ENCODE results near the gene MSANTD2. TPM values are rescaled to one million over a fixed set of nuclear protein-coding genes. Genes with fewer than 3 reads are reported as not detected.

Gene MSANTD2
- total RNA-seq, 1 donor from 2014 or later, result 18.9 TPM

DNA sequence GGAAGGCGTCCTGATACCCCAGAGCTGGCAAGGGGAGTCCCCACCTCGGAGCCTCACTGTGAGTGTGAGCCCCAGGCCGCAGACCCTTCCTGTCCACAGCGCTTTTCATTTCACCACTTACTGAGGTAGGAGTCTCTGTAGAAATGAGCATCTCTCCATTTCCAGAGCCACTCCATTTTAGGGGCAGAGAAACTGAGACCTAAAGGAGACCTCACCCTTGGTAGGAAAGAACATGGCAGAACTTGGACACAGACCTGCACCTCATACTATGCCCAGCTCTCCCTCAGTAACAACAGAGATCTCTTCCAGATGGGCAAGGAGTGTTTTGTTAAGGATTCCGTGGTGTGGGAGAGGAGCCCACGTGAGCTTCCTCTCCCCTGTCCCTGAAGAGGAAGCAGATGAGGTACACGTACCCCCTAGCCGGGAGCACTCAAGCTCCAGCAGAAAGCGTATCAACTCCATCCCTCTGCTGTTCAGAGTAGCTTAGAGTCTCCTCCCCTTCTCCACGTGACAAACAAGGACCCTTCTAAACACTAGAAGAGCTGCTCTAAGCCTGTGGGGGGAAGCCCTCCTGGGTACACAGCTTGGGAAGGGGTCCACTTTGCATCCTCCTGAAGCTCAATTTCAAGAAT is 47.6 kb downstream of the MSANTD2 start:
- no peak for DNase-seq

DNA sequence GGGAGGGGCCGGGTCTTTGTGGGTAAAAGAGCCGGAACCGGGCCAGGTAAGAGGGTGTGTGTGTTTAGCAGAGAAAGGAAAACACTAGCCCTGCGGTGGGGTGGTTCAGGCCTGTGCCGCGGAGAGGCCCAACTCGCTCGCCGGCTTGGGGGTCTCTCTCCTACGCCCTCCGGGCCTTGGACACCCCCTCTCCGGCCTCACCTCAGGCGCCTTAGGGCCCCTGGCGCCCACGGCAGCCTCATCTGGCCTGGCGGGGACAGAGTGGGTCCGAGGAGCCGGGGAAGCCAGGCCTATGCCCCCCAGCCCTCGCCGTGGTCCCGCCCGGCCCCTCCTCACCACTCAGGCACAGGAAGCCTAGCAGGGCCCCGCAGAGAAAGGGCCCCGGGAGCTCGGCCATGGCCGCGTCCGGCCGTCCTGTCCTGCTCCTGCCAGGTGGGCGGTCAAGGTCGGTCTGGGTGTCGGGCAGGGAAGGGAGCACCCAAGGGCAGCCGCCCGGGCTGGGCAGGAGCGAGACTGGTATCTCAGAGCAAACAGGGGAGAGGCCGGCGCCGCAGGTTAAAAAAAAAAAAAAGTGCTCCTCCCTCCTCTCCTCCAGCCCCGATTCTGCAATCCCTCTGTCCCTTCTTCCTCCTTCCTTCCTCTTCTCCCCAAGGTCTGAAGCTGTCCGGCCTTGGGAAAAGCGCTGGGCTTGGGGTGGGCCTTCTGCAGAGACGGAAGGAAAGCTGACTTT is 48.3 kb downstream of the MSANTD2 start, which contains the start of gene VSIG2:
Gene VSIG2 (minus strand): TSS at position 515 of the 730 bp plus-strand sequence. CDS start 118 bp downstream, at position 397.
- no peak for DNase-seq

DNA sequence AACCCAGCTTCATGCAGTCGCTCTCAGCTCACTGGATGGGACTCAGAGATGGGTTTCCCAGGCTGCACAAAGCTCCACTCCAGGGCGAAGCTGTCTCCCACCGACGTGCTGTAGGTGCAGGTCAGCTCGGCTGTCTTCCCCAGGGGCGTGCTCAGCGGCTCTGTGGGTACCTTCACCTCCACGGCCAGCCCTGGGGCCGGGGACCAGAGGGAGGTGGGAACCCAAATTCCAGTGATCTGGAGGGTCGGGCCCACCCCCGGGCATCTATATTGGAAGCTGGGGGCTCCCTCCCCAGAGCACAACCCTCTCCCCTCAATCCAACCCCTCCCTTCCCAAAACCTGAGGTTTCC is 48.8 kb downstream of the MSANTD2 start:
- no peak for DNase-seq

DNA sequence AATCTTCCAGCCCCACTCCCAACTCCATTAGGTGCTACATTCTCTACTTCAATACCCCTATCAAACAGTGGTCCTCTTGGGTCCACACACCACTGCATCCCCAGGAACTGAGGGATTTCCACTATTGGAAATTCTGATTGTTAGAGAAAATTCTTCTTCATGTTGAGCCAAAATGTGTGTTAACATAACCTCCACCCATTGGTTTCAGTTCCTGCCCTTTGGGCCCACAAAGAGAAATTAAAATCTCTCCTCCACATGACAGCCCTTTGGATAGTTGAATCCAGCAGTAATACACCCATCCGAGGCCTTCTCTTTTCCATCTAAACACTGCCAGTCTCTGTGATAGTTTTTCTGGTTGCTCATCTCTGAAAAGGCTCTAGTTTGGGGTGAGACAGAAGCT is 50.3 kb downstream of the MSANTD2 start:
- no peak for DNase-seq

DNA sequence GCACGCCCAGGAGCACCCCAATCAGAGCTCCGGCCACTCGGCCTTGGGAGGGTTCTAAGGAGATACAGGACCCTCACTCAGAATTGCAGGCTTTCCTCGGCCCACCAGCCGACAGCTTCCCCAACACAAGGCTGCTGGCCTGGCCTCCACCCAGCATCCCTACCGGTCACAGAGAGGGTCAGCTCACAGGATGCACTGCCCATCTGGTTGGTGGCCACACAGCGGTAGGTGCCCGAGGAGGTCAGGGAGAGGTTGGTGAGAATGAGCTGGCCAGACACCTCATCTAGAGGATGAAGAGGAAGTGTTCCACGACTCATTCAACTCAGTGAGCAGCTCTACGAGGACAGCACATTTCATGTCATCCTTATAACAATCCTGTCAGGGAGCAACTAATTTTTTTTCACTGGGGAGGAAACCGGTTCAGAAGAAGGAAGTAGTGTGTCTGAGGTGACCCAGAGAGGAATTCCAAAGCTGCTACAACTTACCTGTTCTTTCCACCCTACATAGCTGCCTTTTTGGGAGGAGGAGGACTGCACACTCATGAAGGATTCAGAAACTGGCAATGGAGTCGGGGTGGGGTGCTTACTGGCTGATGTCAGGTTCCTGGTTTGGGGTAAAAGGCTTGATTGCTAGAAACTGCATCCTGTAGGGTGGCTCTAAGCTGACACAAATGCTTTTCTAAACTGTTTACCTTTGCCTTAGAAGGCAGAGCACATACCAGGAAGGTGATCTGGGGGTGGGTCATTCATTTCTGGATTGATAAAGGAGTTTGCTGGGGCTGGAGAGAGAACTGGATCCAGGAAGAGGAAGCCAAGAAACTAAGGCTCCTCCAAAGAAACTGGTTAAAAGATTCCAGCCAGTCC is 51.5 kb downstream of the MSANTD2 start:
- no peak for DNase-seq

DNA sequence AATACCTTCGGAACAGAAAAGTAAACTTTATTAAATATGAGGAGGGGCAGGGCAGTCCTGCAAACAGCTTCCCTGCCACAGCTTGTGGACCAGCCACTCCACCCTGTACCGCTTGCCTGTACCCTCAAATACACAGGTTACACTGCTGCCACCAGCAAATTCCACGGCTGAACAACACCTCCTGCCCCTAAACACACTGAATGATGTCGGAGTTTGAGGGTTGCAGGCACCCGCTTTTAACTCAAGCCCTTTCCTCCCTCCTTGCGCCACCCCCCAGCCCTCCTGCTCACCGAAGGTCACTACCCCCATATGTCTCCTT is 52.1 kb downstream of the MSANTD2 start:
- no peak for DNase-seq

DNA sequence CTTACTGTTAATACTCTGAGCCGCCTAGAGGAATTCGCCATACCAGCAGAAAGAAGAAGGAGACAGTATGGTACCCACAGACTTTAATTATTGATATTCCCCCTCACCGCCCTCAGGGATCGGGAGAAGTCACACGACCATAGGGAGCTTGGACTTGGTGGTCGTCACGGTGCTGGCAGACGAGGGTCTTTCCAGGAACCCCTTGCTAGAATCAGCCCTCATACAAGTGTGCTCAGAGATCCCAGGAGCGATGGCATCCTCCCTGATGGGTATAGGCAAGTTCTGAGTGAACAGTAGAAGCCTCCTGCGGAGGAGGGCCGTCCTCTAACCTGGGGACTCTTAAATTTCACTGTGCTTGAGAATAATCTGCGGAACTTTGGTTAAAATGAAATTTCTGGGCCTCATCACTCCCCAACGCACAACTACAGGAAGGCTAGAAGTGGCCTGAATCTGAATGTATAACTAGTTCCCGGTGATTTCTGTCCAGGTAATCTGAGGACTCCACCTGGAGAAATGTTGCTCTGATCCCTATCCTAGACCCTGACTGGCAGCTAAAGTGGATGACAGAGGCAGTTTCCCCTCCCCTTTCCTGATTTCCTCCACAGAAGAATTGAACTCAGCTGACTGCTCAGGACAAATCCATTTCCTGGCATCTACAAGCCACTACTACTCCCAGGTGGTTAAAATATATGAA is 52.7 kb downstream of the MSANTD2 start:
- DNase-seq, result no peak

DNA sequence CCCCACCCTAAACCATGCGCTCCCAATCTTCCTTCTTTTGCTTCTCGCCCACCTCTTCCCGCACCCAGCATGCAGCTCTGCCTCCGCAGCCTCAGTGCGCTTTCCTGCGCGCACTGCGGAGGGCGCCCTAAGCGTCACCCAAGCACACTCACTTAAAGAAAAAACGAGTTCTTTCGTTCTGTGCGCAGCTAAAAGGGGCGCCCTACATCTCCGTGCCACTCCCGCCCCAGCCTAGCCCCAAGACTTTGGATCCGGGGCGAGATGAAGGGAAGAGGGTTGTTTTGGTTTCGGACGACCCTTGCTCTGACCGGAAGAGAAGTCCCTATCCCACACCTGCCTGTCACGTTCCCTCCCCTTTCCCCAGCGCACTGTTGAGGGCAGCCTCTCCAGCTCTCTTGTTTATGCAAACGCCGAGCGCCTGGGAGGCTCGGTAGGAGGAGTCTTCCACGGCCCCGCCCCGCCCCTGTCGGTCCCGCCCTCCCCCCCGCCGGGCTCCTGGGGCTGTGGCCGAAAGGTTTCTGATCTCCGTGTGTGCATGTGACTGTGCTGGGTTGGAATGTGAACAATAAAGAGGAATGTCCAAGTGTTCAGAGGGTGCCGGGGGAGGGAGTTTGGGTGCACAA is 53.5 kb downstream of the MSANTD2 start:
- peak; percentile 49 for DNase-seq

DNA sequence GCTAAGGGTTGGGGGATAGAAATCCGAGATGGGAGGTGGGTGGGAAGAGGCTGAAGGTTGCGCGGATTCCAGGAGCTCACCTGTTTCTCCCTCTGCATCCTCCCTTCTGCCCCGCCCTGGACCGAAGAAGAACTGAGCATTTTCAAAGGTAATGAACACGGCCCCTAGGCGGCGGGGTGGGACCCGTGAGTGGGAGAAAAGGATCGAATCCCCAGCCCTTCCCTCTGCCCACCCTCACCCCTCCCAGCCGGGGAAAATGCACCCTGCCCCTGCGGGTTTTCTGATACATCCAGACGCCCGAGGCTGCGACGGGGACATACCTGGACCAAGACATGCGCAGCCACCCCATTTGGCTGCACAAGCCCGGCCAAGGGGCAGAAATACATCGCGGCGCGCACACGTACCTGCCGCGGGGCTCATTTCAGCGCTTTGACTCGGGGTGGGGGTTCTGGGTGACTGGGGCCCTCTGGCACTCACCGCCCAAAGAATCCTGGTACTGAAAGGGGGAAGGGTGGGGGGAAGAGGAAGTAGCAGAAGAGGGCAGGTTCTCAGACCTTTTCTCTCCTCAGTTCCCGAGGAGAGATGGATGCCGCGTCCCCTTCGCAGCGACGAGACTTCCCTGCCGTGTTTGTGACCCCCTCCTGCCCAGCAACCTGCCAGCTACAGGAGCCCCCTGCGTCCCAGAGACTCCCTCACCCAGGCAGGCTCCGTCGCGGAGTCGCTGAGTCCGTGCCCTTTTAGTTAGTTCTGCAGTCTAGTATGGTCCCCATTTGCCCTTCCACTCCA is 54.2 kb downstream of the MSANTD2 start:
- no peak for DNase-seq

DNA sequence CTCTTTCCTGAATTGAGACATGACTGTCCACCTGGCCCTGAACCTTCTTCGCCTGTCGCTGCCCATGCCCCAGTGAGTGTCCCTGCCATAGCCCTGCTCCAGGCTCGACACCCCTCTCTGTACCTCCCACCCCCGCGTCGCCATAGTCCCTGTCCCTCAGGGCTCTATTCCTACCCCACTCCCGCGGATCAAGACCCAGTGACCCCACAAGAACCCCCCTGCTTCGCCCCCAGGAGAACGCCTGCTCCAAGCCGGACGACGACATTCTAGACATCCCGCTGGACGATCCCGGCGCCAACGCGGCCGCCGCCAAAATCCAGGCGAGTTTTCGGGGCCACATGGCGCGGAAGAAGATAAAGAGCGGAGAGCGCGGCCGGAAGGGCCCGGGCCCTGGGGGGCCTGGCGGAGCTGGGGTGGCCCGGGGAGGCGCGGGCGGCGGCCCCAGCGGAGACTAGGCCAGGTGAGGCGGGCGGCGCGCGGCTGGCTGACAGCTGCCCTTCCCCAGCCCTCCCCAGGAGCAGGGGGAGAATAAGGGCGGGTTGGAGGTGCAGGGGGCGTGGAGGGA is 54.9 kb downstream of the MSANTD2 start:
- no peak for DNase-seq

DNA sequence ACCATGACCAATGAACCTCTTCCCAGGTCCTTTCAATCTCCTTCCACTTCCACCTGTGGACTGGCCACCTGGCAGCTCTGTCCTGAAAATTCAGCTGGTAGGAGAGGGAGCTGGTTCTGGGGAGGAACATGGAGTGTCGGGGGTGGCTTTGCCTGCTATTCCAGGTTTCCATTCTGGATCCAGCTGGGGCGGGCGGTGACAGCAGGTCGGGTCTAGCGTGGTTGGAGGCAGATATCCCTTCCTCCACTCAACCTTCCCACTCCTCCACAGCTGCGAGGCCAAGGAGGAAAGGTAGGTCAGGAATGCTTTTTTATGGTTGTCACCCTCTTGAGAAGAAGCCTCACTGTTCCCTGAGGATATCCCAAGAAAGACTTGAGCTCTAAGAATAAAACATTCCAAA is 57.2 kb downstream of the MSANTD2 start:
- no peak for DNase-seq

DNA sequence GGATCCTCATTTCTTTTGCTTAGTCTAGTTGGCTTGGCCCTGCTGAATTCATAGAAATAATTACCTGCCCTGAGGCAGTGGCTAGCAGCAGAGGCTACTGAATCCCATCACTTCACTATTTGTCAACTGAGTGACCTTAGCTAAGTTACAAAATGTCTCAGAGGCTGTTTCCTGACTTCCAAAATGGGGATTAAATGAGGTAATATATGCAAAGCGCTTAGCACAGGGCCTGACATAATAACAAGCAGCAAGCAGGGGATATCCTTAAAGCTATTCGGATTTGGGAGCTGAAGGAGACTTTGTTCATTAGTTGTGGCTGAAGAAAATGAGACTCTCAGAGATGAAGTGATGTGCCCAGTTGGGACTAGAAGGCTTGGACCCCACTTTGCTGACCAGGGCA is 57.7 kb downstream of the MSANTD2 start:
- DNase-seq, result no peak

DNA sequence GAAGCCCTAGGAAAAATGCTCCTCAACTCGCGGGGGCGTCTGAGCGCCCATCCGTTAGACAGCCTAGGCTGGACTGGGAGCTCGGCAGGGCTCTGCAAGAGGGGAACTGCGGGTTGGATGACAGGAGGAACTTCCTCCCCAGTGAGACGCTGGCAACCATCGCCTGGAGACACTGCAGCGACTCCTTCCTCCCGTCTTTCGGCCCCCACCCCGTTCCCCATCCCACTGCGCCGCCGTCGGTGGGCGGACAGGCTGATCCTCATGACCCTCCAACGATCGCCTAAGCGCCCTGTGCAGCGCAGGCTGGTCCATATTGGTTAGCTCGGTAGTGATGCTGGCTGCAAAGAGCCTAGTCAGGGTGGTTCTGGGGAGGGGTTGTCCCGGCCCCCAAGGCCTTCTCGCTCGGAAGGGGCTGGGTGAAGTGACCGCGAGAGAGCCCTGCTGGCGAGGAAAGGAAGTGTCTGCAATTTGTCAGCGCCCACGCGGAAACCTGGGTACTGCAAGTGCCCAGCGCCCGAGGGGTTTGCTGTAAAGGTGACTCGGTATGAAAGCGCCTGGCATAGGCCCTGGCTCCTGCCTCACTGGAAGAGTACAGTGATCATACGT is 59.8 kb downstream of the MSANTD2 start:
- peak; percentile 47 for DNase-seq

DNA sequence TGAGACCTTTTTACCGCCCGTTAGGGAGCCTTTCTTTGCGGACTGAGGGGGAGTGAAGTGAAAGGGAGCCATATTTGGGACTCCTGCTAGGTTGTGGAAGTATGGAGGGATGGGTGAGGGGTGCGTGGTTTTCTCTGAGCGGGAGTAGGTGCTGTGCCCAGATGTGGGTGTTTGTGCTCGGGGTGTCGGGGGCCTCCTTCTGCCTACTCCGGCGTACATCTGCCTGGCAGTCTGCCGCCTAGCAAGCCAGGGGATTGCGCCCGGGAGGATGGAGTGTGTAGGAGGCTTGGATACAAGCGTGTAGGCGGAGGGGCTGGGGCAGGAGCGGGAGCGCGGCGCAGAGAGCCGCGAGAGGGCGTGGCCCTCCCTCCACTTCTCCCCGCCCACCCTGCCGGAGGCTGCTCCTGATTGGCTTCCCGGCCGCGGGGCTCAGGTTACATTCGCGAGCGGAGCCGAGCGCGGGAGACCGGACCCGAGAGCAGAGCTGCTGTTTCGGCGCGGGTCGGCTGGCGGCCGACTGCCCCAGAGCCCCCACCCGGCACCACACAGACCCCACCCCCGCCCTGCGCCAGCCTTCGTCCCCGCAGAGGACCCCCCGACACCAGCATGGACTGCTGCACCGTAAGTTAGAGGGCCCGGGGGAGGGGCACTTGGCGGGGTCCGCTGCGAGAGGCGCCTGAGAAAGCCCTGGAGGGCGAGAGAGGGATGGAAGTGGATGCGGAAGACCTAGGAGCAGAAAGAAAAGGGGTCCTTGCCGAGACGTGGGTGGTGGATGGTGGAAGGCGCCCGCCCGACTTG is 60.5 kb downstream of the MSANTD2 start, which contains the start of gene NRGN:
Gene NRGN (plus strand): TSS at position 464 of the 798 bp plus-strand sequence. CDS start 143 bp downstream, at position 607.
- DNase-seq, result peak; percentile 87

DNA sequence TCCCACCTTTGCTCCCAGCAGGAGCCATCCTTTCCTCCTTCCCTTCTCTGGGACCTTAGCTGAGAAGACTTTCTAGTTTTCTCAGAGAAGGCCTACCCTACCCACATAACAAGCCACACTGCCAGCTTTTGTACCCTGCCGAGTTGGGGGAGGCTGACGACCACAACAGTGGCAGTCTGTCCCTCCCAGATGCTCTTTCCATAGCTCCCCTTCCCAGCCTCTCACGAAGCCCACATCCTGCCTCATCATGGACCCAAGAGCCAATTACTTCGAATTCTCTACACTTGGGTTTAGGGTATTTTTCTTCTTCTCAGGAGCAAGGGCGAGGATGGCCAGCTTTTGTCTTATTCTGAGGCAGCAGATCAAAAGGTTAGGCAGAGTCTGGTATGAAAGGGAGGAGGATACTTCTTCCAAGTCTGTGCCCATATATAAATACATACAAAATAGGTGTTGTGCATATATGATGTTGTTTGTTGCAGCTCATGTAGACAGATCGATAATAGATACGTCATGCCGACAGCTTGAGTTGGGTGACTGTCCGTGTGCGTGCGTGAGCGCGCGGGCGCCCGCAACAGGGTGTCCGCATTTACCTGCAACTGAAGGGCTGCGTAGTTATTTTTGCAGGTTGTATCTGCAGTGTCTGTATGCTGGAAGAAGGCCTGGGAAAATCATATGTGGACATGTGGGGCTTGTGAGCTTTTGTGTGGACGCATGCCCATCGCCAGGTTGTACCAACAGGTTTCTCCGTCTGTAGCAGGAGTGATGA is 61.3 kb downstream of the MSANTD2 start:
- no peak for DNase-seq

DNA sequence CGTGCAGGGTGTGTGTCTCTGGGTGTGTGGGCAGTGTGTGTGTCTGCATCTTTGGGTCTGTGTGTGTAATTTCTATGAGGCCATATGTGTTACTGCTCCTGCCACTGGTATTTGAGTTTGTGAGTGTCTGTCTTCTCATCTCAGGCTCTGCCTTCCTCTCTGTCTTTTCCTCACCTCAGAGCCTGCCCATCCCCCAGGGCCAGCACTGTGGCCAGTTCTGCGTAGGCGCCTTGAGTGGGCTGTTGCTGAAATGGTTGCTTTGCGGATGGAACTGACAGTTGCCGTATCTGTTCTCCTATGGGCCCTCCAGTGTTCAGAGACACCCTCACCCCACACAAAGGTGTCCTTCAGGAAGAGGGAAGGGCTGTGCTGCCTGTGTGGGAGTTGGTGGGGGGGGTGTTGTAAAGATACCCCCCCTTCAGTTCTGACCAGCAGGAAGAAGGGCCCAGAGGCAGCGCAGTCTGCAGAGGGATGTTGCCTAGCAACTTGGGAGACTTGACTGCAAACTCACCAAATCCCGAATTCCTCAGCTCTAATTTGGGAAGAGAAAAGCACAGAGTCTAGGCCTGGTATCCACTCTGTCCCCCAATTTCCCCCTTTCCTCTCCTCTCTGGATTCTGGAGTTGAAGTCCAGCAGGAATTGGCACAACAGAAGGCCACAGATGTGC is 62.4 kb downstream of the MSANTD2 start:
- DNase-seq, result no peak

DNA sequence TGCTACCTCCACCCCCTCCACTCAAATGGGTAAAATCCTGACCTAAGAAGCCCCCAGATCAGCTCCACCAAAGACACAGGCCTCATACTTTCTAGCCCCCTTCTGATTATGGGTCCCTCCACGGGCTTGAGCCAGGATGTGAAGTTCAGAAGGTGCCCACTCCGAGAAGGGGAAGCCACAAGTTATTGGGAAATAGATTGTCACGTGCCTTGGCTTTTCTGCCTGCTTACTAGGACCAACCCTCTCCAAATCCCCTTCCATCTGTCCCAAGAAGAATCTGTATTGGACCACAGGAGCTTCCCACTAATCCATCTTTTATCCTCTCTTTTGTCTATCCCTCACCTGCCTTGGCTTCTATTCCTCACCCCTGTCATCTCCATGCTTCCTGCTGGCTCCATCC is 63.5 kb downstream of the MSANTD2 start:
- DNase-seq, result no peak

DNA sequence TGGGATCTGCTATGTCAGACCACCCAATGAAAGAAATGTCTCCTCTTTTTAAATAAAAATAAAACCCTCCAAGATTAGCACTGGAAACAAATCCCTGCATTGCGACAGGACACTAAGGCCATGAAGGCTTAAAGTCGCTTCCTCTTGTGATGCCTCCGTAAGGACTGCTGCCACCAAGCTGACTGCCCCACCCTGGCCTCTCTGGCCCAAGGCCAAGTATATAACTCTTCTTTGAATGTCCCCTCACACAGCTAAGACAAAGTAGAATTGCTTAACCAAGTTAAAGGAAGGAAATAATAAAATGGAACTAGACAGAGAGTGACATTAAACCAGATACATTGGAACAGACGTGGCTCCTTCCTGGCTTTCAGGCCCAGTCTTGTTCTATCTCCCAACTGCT is 68.0 kb downstream of the MSANTD2 start:
- no peak for DNase-seq

Measured in occipital lobe (tissue), 2 donors.